Measurements from ENCODE around the gene CDH23. TPM values are rescaled to one million over a fixed set of nuclear protein-coding genes. Genes with fewer than 3 reads are reported as not detected.
A peak's percentile ranks its signal among the peaks of the same experiment; 100 is the strongest.

The CDH23 gene
- total and polyA plus RNA-seq, 2 donors (not counting 1 experiment from before 2014, with no cell fraction given): 0.37 to 0.89 TPM

DNA sequence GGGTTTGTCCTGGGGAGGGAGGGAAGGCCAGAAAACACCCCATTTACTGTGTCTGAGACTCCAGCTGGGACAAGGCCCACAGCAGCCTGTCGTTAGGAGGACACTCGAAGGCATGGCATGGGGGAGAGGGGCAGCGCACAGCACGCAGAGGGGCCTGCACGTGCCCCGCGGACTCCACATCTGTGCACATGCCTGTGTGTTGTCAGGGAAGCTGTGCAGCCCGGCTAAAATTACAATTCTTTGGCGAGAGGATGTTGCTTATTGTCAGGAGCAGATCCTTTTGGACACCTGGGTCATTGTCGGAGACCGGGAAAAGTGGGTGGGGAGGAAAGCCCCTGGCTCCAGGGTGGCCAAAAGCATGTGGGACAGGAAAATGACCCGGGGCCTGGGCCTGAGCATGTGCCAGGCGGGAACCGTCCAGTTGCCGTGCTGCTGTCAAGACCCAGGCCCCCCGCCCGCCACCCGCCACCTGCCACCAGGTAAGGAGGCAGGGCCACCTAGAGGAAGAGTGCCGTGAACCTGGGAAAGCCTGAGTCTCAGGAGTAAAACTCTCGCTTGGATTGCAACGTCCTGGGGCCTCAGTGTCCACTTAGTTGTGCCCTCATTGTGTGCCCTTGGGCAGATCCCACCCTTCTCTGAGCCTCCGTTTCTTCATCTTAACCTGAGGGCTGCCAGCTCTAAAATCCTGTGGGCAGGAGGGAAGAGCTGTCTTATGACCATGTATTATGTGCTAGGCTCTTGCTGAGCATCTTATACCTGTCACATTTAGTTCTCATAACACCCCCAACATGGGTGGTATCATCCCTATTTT lies 369.4 kb downstream of the CDH23 start:
- peaks cover 0 to 39% of the 10 kb centered on the region in 2 experiments for H3K36me3 ChIP-seq (replicated peaks in 1 of 2; ENCODE audit: control extremely low read depth in 1 of 2, control insufficient read depth in 1 of 2, extremely low read depth in 1 of 2, insufficient read depth in 2 of 2, low read length in 1 of 2)
- no peaks in the 10 kb centered on the region for H3K9me3 Mint-ChIP-seq (ENCODE audit: insufficient read depth)
- no peak for TF ChIP-seq EZH2 (IDR thresholded peaks at IDR 0.05; ENCODE audit: borderline replicate concordance, insufficient read depth, low read depth, low read length, poor library complexity, severe bottlenecking)
- TF ChIP-seq CTCF (IDR thresholded peaks at IDR 0.05): no peak
- ChIA-PET CTCF (interaction anchor here (0.8 to 3.9 kb wide), 8 partner anchors 9 to 452 kb away, joined by 3 to 33 read pairs (median 4); no protein-coding TSS in a partner anchor), POLR2A (interaction anchor here (0.6 to 3.3 kb wide), 7 partner anchors 8 to 70 kb away, joined by 3 to 15 read pairs (median 4); no protein-coding TSS in a partner anchor)
- ATAC-seq (ENCODE audit: low read depth) (no peak), DNase-seq (no peak)
- no peaks in the 10 kb centered on the region for H3K27me3 Mint-ChIP-seq
- no peak overlapping the region for H3K9ac ChIP-seq (ENCODE audit: low read length)
- H3K27ac ChIP-seq (ENCODE audit: low read length in 2 of 2): peak overlapping the region; percentile 88 to 95
- intact Hi-C loops (cut with micrococcal nuclease): loop anchor here (5.0 kb wide), 1 partner anchor 1619 kb away; the partner anchor contains the start of gene TYSND1
- H3K79me2 ChIP-seq (ENCODE audit: control insufficient read depth, insufficient read depth, low read length): peaks cover 67% of the 10 kb centered on the region
- no peak overlapping the region for H3K4me3 ChIP-seq (ENCODE audit: control extremely low read depth in 1 of 5, extremely low read depth in 1 of 5, insufficient read depth in 1 of 5, low read depth in 2 of 5, low read length in 4 of 5)
- no peaks in the 10 kb centered on the region for H4K20me1 ChIP-seq (ENCODE audit: control insufficient read depth, insufficient read depth, low read length, poor library complexity, severe bottlenecking)
- H3K4me2 ChIP-seq (replicated peaks; ENCODE audit: low read depth, low read length, poor library complexity, severe bottlenecking): peak overlapping the region; percentile 83
- H3K27ac Mint-ChIP-seq: peak overlapping the region; percentile 99
- no peaks in the 10 kb centered on the region for H3K9me3 ChIP-seq (ENCODE audit: control extremely low read depth in 1 of 3, control insufficient read depth in 2 of 3, insufficient read depth in 1 of 3, low read length in 2 of 3)
- peak overlapping the region; percentile 84 for H3K4me3 Mint-ChIP-seq
- no peaks in the 10 kb centered on the region for H3K27me3 ChIP-seq (replicated peaks in 1 of 4; ENCODE audit: control extremely low read depth in 1 of 4, control insufficient read depth in 3 of 4, insufficient read depth in 4 of 4, low read length in 3 of 4)
- 95% methylated on average over 21 of the region's 22 CpGs for WGBS (ENCODE audit: insufficient coverage)
- peaks cover 47 to 86% of the 10 kb centered on the region in 2 donors for H3K4me1 ChIP-seq (ENCODE audit: control insufficient read depth in 2 of 2, insufficient read depth in 2 of 2, low read length in 2 of 2)
- H2AFZ ChIP-seq (ENCODE audit: insufficient read depth, low read depth, low read length, poor library complexity, severe bottlenecking): no peak overlapping the region
- H3K4me1 Mint-ChIP-seq: peaks cover 83% of the 10 kb centered on the region
